Activated T-helper 2 cell treated with anti-CD3 and anti-CD28 coated beads, Interferon-gamma antibody, Interleukin-2, Interleukin-4, amounts not matched to agents 10 μg/mL and 5 μg/mL and 100 μg/mL, durations not matched to agents 14 hours and 24 hours and 36 hours (primary cell): ENCODE measurements around the gene QRICH2. TPM values are rescaled to one million over a fixed set of nuclear protein-coding genes. Genes with fewer than 3 reads are reported as not detected.
"Not testable (repeated sequence)": the region's sequence is repeated elsewhere in the genome, so short reads cannot be mapped to it uniquely, and the experiment has no call there.

Experiments
- DNase-seq: peaks from one replicate; pipeline ENCODE4 v3.0.0; 2021; ENCODE audit warnings: low spot score
- H3K27ac Mint-ChIP-seq: one replicate; pipeline ENCODE4 v1.8.0; 2021; ENCODE audit warnings: mixed read lengths
- H3K27me3 Mint-ChIP-seq: one replicate; pipeline ENCODE4 v1.8.0; 2021; ENCODE audit warnings: low read depth, mixed read lengths
- H3K36me3 Mint-ChIP-seq: one replicate; pipeline ENCODE4 v1.8.0; 2021; ENCODE audit warnings: low read depth, mixed read lengths
- H3K4me1 Mint-ChIP-seq: one replicate; pipeline ENCODE4 v1.8.0; 2021; ENCODE audit warnings: low read depth, mixed read lengths
- H3K4me3 Mint-ChIP-seq: one replicate; pipeline ENCODE4 v1.8.0; 2021; ENCODE audit warnings: low read depth, mild to moderate bottlenecking, moderate library complexity, mixed read lengths
- H3K9me3 Mint-ChIP-seq: one replicate; pipeline ENCODE4 v1.8.0; 2021; ENCODE audit warnings: mixed read lengths
- intact Hi-C: fragments of 100-400 bp; cut with micrococcal nuclease; formaldehyde crosslinking; loops from one replicate; pipeline ENCODE4 v1.15.1; 2023
- total RNA-seq: library from RNA; stranded (reverse); gene quantifications from 2 replicates; pipeline ENCODE4 v1.2.3, GENCODE V29; 2022

Gene QRICH2
- total RNA-seq, 1 donor from 2014 or later, result 1.7 TPM

DNA sequence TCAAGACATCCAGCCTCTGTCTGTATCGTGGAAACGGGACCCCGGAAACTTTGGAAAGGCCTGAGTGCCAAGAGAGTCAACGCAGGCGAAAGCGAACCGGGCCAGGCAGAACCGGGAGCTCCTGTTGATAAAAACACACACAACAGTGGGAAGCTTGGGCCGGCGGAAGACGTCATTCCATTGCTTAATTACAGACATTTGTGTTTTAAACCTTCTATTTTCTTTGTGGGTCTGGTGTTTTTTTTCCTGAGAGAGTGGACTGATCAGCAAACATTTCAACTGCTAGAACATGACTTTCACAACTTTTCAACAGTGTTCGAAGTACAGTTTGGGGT, 66.9 kb downstream of the QRICH2 start:
- peak overlapping the region; percentile 83 for H3K27ac Mint-ChIP-seq
- H3K36me3 Mint-ChIP-seq, result peaks cover 18% of the 10 kb centered on the region
- peaks cover 56% of the 10 kb centered on the region for H3K4me1 Mint-ChIP-seq
- intact Hi-C loops, result no loop called here
- peak overlapping the region; percentile 83 for H3K4me3 Mint-ChIP-seq
- H3K27me3 Mint-ChIP-seq, result peaks cover 2% of the 10 kb centered on the region
- no peak for DNase-seq
- no peaks in the 10 kb centered on the region for H3K9me3 Mint-ChIP-seq

DNA sequence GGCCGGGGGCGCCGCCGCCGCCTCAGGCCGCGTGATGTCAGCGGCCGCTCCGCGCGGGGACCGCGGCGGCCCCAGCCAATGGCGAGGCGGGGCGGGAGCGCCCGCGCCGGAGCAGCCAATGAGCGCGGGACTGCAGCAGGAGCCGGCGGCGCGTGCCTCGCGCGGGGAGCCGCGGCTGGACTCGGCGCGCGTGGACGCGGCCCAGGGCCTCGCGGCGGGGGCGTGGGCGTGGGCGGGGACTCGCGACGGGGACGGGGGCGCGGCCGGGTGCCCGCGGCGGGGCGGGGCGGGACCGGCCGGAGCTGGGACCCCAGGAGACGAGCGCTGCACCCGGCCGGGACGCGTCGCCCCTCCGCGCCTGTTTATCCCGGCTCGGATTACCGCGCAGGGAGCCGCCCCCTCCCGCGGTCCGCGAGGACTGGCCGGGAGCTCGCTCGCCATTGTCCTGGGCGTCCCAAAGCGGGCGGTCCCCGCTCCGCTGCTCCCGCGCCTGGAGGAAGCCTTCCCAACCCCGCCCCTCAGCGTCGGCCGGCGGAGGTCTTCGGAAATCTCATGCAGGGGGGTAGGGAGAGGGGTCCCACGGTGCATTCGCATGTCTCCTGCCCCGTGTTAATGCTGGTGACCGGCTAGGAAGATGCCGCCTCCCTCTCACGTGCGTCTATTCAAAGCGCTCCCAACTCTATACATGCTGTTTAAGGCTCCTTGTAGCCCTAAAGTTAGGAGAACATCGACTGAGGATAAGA, 67.4 kb downstream of the QRICH2 start, which contains the start of gene RNF157:
RNF157 (minus strand) TSS at position 33 of the 743 bp plus-strand sequence. CDS start 253 bp downstream, outside the sequence.
- Mint-ChIP-seq H3K36me3 (peaks cover 18% of the 10 kb centered on the region), H3K9me3 (no peaks in the 10 kb centered on the region), H3K4me3 (peak within 1 kb of the TSS; percentile 83), H3K4me1 (peaks cover 50% of the 10 kb centered on the region), H3K27ac (peak within 1 kb of the TSS; percentile 83), H3K27me3 (peaks cover 2% of the 10 kb centered on the region)
- intact Hi-C loops, result no loop called here
- DNase-seq, result peak; percentile 66

DNA sequence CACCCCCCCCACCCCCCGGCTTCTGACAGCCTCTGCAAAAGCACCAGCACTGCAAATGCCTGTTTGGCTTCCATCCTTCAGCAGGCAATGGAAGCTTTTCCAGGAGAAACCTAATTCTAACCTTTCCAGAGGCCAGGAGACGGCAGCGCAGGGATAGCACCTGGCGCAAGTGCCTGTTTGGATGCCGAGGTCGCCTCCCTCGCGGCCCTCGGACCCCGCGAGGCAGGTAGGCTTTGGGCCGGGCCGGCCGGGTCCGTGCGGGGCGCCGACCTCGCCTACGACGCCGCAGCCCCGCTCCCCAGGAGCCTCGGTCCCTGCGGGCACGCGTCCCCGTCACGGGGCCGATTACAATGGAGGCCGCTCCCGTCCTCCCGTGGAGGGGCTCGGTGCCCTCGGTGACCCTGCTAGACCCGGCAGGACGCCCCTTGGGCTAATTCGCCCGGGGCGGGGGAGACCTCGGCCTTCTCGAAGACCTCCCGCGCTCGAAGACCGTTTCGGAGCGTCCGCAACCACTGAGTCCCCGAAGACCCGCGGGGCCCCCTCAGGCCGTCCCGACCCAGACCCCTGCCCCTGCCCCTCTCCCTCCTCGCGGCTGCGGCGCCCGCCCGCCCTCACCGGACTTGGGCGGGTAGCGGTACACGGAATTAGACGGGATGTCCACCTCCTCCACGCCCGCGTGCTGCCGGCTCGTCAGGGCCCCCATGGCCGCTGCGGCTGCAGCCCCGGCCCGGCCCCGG, 68.4 kb downstream of the QRICH2 start:
- intact Hi-C loops, result no loop called here
- peaks cover 47% of the 10 kb centered on the region for H3K4me1 Mint-ChIP-seq
- H3K9me3 Mint-ChIP-seq, result no peaks in the 10 kb centered on the region
- no peak for DNase-seq
- H3K27ac Mint-ChIP-seq, result peak overlapping the region; percentile 12
- peaks cover 2% of the 10 kb centered on the region for H3K27me3 Mint-ChIP-seq
- peaks cover 18% of the 10 kb centered on the region for H3K36me3 Mint-ChIP-seq
- peak overlapping the region; percentile 80 for H3K4me3 Mint-ChIP-seq

DNA sequence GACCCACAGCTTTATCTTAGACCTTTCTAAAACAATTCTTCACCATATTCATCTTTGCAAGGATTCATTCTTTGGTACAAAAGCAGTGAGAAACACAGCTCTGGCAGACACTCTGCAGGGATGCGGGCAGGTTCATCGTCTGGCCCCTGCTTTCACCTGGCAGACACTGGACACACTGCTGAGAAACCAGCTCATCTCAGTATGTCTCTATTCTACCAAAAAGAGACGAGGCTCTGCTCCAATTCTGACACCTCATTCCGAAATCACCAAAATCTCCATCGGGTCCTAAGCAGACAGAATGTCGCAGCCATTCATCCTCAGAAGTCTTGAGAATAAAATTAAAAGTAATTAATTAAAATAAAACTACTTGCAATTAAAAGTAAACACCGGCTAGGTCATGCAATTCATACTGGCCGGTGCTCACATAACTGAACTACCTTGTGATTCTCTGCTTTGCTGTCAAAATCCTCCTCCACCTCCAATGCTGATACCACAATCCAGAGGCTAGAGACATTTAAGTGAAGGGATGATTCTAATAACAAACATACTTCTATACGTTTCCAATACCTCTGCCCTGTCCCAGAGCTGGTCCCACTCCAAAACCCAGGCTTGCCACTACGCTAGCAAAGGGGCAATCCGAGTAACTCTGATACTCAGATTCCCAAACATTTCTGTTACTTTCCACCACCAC, 69.1 kb downstream of the QRICH2 start:
- Mint-ChIP-seq H3K9me3 (no peaks in the 10 kb centered on the region), H3K27me3 (peaks cover 2% of the 10 kb centered on the region), H3K4me1 (peaks cover 49% of the 10 kb centered on the region), H3K4me3 (peak overlapping the region; percentile 80), H3K36me3 (peaks cover 22% of the 10 kb centered on the region), H3K27ac (peak overlapping the region; percentile 66)
- intact Hi-C loops, result no loop called here
- no peak for DNase-seq

DNA sequence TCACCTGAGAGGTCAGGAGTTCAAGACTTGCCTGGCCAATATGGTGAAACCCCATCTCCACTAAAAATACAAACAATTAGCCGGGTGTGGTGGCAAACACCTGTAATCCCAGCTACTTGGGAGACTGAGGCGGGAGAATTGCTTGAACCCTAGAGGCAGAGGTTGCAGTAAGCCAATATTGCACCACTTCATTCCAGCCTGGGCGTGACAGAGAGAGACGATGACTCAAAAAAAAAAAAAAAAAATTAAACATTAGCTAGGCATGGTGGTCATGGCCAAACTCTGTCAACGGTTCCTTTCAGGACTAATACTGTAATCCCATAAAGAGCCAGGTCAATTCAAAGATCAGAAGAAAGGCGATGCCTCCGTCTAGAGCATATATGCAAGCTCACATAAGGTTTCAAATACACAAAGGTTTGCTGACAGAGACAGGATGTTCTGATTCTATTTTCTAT, 70.2 kb downstream of the QRICH2 start:
- Mint-ChIP-seq H3K36me3 (peaks cover 23% of the 10 kb centered on the region), H3K9me3 (no peaks in the 10 kb centered on the region), H3K27ac (no peak overlapping the region), H3K4me3 (peak overlapping the region; percentile 67), H3K4me1 (peaks cover 44% of the 10 kb centered on the region), H3K27me3 (peaks cover 2% of the 10 kb centered on the region)
- no peak for DNase-seq
- intact Hi-C loops, result no loop called here

DNA sequence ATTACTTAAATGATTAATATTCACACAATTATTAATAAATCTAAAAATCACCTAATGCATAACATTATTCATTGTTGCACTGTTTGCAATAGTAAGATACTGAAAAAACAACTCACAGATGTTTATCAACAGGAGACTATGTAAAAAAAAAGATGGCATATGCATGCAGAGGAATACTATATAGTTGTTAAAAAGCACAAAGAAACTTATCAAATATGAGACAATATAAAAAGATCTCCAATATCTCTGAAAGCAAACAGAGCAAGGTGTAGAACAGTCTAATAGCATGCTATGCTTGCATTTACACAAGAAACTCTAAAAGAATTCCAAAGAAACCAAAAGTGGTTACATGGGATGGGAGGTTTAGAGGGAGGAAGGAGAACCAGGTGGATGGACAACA, 71.5 kb downstream of the QRICH2 start:
- Mint-ChIP-seq H3K27ac (no peak overlapping the region), H3K9me3 (no peaks in the 10 kb centered on the region), H3K4me3 (no peak overlapping the region), H3K27me3 (peaks cover 2% of the 10 kb centered on the region), H3K36me3 (peaks cover 27% of the 10 kb centered on the region), H3K4me1 (peaks cover 39% of the 10 kb centered on the region)
- intact Hi-C loops, result no loop called here
- no peak for DNase-seq

DNA sequence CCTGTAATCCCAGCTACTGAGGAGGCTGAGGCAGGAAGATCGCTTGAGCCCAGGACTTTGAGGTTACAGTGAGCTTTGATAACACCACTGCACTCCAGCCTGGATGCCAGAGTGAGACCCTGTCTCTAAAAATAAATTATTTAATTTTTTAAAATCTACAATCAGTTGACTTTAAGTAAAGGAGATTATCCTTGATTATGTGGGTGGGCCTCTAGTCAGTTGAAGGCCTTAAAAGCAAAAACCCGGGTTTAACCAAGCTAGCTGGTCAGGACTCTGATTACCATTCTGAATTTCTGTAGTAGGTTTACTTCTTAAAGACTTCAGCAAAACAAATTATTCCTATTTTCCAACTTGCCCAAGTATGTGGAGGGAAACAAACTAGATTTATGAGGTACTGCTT, 72.2 kb downstream of the QRICH2 start:
- no peak for DNase-seq
- peaks cover 28% of the 10 kb centered on the region for H3K36me3 Mint-ChIP-seq
- peaks cover 32% of the 10 kb centered on the region for H3K4me1 Mint-ChIP-seq
- intact Hi-C loops, result no loop called here
- no peaks in the 10 kb centered on the region for H3K9me3 Mint-ChIP-seq
- H3K27ac Mint-ChIP-seq, result no peak overlapping the region
- H3K27me3 Mint-ChIP-seq, result no peaks in the 10 kb centered on the region
- H3K4me3 Mint-ChIP-seq, result no peak overlapping the region

DNA sequence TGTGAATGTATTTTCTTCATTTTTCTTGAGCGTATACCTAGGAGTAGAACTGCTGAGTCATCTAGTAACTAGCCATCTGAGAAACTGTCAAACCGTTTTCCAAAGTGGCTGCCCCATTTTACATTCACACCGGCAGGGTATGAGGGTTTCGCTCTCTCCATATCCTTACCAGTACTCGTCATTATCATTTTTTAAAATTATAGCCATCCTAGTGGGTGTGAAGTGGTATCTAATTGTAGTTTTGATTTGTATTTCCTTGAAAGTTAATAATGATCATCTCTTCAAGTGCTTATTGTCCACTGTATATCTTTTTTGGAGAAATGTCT, 73.8 kb downstream of the QRICH2 start:
- H3K27me3 Mint-ChIP-seq, result no peaks in the 10 kb centered on the region
- H3K9me3 Mint-ChIP-seq, result no peaks in the 10 kb centered on the region
- intact Hi-C loops, result loop anchor here (5.0 kb wide), 1 partner anchor 38 kb away; no protein-coding TSS in a partner anchor
- peaks cover 34% of the 10 kb centered on the region for H3K4me1 Mint-ChIP-seq
- DNase-seq, result no peak
- no peak overlapping the region for H3K27ac Mint-ChIP-seq
- H3K4me3 Mint-ChIP-seq, result no peak overlapping the region
- peaks cover 37% of the 10 kb centered on the region for H3K36me3 Mint-ChIP-seq

DNA sequence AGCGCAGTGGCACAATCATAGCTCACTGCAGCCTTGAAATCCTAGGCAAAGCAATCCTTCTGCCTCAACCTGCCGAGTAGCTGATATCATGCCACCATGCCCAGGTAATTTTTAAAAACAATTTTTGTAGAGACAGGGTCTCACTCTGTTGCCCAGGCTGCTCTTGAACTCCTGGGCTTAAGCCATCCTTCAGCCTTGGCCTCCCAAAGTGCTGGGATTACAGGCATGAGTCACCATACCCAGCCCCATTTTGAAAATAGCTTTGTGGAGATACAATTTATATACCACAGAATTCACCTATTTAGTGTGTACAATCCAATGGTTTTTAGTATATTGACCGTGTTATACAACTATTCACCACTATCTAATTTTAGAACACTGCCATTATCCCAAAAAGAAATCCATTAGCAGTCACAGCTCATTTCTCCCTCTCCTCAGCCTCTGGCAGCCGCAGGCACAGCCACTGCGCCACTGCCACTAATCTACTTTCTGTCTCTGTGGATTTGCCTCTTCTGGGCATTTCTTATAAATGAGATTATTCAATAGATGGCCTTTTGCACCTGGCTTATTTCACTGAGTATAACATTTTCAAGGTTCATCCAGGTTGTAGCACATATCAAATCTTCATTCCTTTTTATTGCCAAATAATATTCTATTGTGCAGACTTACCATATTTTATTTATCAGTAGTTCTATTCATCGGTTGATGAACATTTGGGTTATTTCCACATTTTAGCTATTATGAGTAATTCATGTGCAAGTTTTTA, 74.3 kb downstream of the QRICH2 start:
- intact Hi-C loops, result loop anchor here (5.0 kb wide), 1 partner anchor 39 kb away; no protein-coding TSS in a partner anchor
- Mint-ChIP-seq H3K27ac (no peak overlapping the region), H3K9me3 (no peaks in the 10 kb centered on the region), H3K36me3 (peaks cover 39% of the 10 kb centered on the region), H3K4me3 (no peak overlapping the region), H3K27me3 (no peaks in the 10 kb centered on the region), H3K4me1 (peaks cover 33% of the 10 kb centered on the region)
- DNase-seq, result no peak

DNA sequence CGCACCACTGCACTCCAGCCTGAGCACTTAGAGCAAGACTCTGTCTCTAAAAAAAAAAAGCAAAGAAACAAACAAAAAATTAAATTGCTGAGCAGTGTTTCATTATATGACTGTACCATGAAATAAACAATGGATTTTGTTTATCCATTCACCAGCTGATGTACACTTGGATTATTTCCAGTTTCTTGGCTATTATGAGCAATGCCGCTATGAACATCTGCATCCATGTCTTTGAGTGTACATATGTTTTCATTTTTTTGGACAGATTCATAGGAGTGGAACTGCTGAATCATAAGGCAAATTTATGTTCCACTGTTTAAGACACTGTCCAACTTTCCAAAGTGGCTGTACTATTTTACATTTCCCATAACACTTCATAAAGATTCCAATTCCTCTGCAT, 75.7 kb downstream of the QRICH2 start:
- intact Hi-C loops, result loop anchor here (5.0 kb wide), 1 partner anchor 40 kb away; no protein-coding TSS in a partner anchor
- Mint-ChIP-seq H3K4me1 (peaks cover 28% of the 10 kb centered on the region), H3K4me3 (no peak overlapping the region), H3K27ac (no peak overlapping the region), H3K9me3 (no peaks in the 10 kb centered on the region), H3K27me3 (no peaks in the 10 kb centered on the region), H3K36me3 (peaks cover 39% of the 10 kb centered on the region)
- no peak for DNase-seq

DNA sequence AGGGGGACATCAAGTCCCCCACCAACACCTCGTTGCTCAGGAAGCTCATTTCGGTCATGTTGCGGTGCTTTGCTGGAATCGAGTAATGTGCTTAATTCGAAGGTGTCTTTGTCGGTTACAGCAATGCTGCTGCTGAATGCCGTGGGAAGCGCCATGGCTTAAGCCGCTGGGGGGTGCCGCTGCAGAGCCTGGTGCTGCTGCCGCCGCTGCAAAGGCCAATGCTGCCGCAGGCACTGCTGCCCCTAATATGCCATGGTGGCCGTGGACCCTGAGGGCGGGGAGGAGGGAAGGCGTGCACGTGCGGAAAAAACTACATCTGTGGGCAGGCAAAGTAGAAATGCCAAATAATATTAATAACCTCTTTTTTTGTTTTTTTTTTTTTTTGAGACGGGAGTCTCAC, 81.3 kb downstream of the QRICH2 start:
- DNase-seq, H3K4me3 Mint-ChIP-seq, H3K27me3 Mint-ChIP-seq, H3K9me3 Mint-ChIP-seq, intact Hi-C loops, H3K27ac Mint-ChIP-seq: not testable (repeated sequence)
- Mint-ChIP-seq H3K4me1 (peaks cover 16% of the 10 kb centered on the region), H3K36me3 (peaks cover 34% of the 10 kb centered on the region)

DNA sequence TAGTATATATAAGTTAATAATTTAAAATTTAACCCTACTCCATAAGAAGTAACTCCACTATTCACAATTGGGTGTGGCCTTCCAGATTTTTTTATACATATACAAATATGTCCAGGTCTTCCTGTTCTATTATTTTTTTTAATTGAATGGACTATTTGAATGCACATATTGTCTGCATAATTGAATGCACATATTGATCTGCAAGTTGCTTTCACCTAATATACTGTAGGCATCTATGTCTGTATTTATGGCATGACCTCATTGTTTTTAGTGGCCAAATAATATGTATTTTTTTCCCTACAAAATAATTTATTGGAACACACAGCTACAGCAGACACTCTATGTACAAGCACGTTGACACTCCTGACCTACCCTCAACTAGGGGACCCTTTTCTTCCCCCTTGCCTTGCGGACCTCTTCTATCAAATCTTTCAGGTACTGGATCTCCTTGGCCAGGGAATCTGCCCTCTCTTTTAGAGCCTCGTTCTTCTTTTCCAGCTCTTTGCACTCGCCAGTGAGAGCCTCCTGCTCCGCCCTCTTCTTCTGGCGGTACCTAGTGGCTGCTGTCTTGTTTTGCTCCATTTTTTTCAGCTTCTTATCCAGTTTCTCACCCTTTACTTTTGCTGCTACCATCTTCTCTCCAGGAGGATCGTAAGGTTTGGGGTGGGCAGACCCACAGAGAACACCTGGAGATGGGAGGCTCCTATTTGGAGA, 82.5 kb downstream of the QRICH2 start:
- Mint-ChIP-seq H3K36me3 (peaks cover 34% of the 10 kb centered on the region), H3K4me1 (peaks cover 19% of the 10 kb centered on the region)
- H3K27ac Mint-ChIP-seq, intact Hi-C loops, H3K9me3 Mint-ChIP-seq, DNase-seq, H3K4me3 Mint-ChIP-seq, H3K27me3 Mint-ChIP-seq: not testable (repeated sequence)
